Activated CD4-positive, CD25-positive, alpha-beta regulatory T cell treated with anti-CD3 and anti-CD28 coated beads, Interleukin-2, amount 50 U/mL, for 24 hours (primary cell): ENCODE results near the gene SYTL2.

Experiments
- ATAC-seq, 2 donors: fragments of 150-1000 bp; cut with Tn5 transposase; one replicate each; pipeline ENCODE4 v1.10.0; 2021; ENCODE audit warnings: mild to moderate bottlenecking in 1 of 2, moderate library complexity in 1 of 2

Gene SYTL2

GRCh38 chr11:85732965-85733364, 78.0 kb downstream of the SYTL2 start:
- no peak for ATAC-seq

GRCh38 chr11:85726381-85726780, 84.6 kb downstream of the SYTL2 start:
- no peak for ATAC-seq

- no peak for ATAC-seq
Observed at GRCh38 chr11:85725510-85726258, 85.3 kb downstream of the SYTL2 start.

- ATAC-seq = no peak
Observed at GRCh38 chr11:85724748-85725465, 86.0 kb downstream of the SYTL2 start.

GRCh38 chr11:85723088-85723487, 87.9 kb downstream of the SYTL2 start:
- no peak for ATAC-seq

GRCh38 chr11:85721191-85721590, 89.8 kb downstream of the SYTL2 start:
- ATAC-seq = no peak

- no peak for ATAC-seq
Observed at GRCh38 chr11:85718991-85719807, 91.7 kb downstream of the SYTL2 start.

GRCh38 chr11:85718126-85718943, 92.6 kb downstream of the SYTL2 start:
- no peak for ATAC-seq

GRCh38 chr11:85717429-85717828, 93.5 kb downstream of the SYTL2 start:
- ATAC-seq = peak; percentile 25 to 62

- ATAC-seq = no peak
Observed at GRCh38 chr11:85712953-85713352, 98.0 kb downstream of the SYTL2 start.

- no peak for ATAC-seq
Observed at GRCh38 chr11:85710917-85711316, 100.0 kb downstream of the SYTL2 start.

GRCh38 chr11:85709941-85710702, 100.8 kb downstream of the SYTL2 start:
- no peak for ATAC-seq

GRCh38 chr11:85705800-85706199, 105.1 kb downstream of the SYTL2 start:
- no peak for ATAC-seq

- ATAC-seq = no peak
Observed at GRCh38 chr11:85704967-85705366, 106.0 kb downstream of the SYTL2 start.

- peak; percentile 55 to 58 for ATAC-seq
Observed at GRCh38 chr11:85699957-85700741, 110.8 kb downstream of the SYTL2 start.

GRCh38 chr11:85698195-85698594, 112.7 kb downstream of the SYTL2 start:
- peak; percentile 47 to 63 for ATAC-seq

- peak; percentile 39 to 46 for ATAC-seq
Observed at GRCh38 chr11:85697747-85698146, 113.2 kb downstream of the SYTL2 start.

GRCh38 chr11:85695546-85695945, 115.4 kb downstream of the SYTL2 start:
- no peak for ATAC-seq

- ATAC-seq = no peak
Observed at GRCh38 chr11:85694385-85694980, 116.5 kb downstream of the SYTL2 start.

GRCh38 chr11:85685820-85686459, 125.0 kb downstream of the SYTL2 start, which contains the start of gene CCDC89:
TSS of gene CCDC89 (minus strand) at chr11:85686195. CDS start at chr11:85686130, 65 bp downstream.
- ATAC-seq = no peak
